Measurements from ENCODE around the gene SSC5D.

The SSC5D gene

GRCh38 chr19:55456347-55456746 lies 31.9 kb upstream of the SSC5D start:
- ATAC-seq, result no peak
- TF ChIP-seq TCF4 (CRISPR knock-in tag; IDR thresholded peaks at IDR 0.05; ENCODE audit: borderline replicate concordance), result no peak
- no peak for TF ChIP-seq ESRRG (CRISPR knock-in tag; IDR thresholded peaks at IDR 0.05)
- no peak for TF ChIP-seq ZNF70 (CRISPR knock-in tag; IDR thresholded peaks at IDR 0.05)
- no peak for TF ChIP-seq ZFP3 (CRISPR knock-in tag; IDR thresholded peaks at IDR 0.05)
- no peak for TF ChIP-seq POU6F1 (CRISPR knock-in tag; IDR thresholded peaks at IDR 0.05; ENCODE audit: borderline replicate concordance, low read depth)
- TF ChIP-seq PATZ1 (CRISPR knock-in tag; IDR thresholded peaks at IDR 0.05; ENCODE audit: borderline replicate concordance), result no peak
- no peak for TF ChIP-seq ZFP30 (CRISPR knock-in tag; IDR thresholded peaks at IDR 0.05)
- TF ChIP-seq TOX (CRISPR knock-in tag; IDR thresholded peaks at IDR 0.05; ENCODE audit: borderline replicate concordance), result no peak
- TF ChIP-seq ZNF8 (CRISPR knock-in tag; IDR thresholded peaks at IDR 0.05), result no peak
- no peak for TF ChIP-seq SNAI2 (CRISPR knock-in tag; IDR thresholded peaks at IDR 0.05)
- TF ChIP-seq BACH2 (CRISPR knock-in tag; IDR thresholded peaks at IDR 0.05; ENCODE audit: borderline replicate concordance), result no peak
- no peak for TF ChIP-seq OSR1 (CRISPR knock-in tag; IDR thresholded peaks at IDR 0.05)
- no peak for TF ChIP-seq ZNF565 (CRISPR knock-in tag; conservative IDR thresholded peaks at IDR 0.05; ENCODE audit: low read depth)
- TF ChIP-seq PPARA (CRISPR knock-in tag; IDR thresholded peaks at IDR 0.05; ENCODE audit: borderline replicate concordance), result no peak
- TF ChIP-seq RARB (CRISPR knock-in tag; IDR thresholded peaks at IDR 0.05), result no peak
- TF ChIP-seq CSRNP3 (CRISPR knock-in tag; IDR thresholded peaks at IDR 0.05), result no peak
- TF ChIP-seq GLIS3 (CRISPR knock-in tag; IDR thresholded peaks at IDR 0.05), result no peak
- TF ChIP-seq CREB5 (CRISPR knock-in tag; IDR thresholded peaks at IDR 0.05; ENCODE audit: low read depth), result no peak
- TF ChIP-seq TSHZ2 (CRISPR knock-in tag; IDR thresholded peaks at IDR 0.05), result no peak
- TF ChIP-seq ISL1 (CRISPR knock-in tag; IDR thresholded peaks at IDR 0.05), result no peak

- TF ChIP-seq SNAI2 (CRISPR knock-in tag; IDR thresholded peaks at IDR 0.05) (no peak), ZNF70 (CRISPR knock-in tag; IDR thresholded peaks at IDR 0.05) (no peak), CSRNP3 (CRISPR knock-in tag; IDR thresholded peaks at IDR 0.05) (no peak), ZFP30 (CRISPR knock-in tag; IDR thresholded peaks at IDR 0.05) (no peak), ZNF8 (CRISPR knock-in tag; IDR thresholded peaks at IDR 0.05) (no peak), CREB5 (CRISPR knock-in tag; IDR thresholded peaks at IDR 0.05; ENCODE audit: low read depth) (no peak), ZC3H10 (CRISPR knock-in tag; IDR thresholded peaks at IDR 0.05) (no peak), ZFP3 (CRISPR knock-in tag; IDR thresholded peaks at IDR 0.05) (no peak), PPARA (CRISPR knock-in tag; IDR thresholded peaks at IDR 0.05; ENCODE audit: borderline replicate concordance) (no peak)
- ATAC-seq, result no peak
Observed at GRCh38 chr19:55457683-55458457, 30.4 kb upstream of the SSC5D start.

All from SK-N-SH treated with all-trans-retinoic acid at 6 μM for 48 hours (cell line).